Type B pancreatic cell (in vitro differentiated cells): ENCODE measurements around the gene FALEC. TPM values are rescaled to one million over a fixed set of nuclear protein-coding genes. Genes with fewer than 3 reads are reported as not detected.
A peak's percentile ranks its signal among the peaks of the same experiment; 100 is the strongest.

Source experiments
- DNase-seq: peaks from one replicate; pipeline ENCODE4 v3.0.0; 2021; ENCODE audit warnings: mixed read lengths; ENCODE audit not compliant: unreplicated experiment; ENCODE audit errors: extremely low spot score
- H3K27ac Mint-ChIP-seq: 2 replicates; pipeline ENCODE4 v1.8.0; 2021; ENCODE audit warnings: mild to moderate bottlenecking, mixed read lengths
- H3K27me3 Mint-ChIP-seq: 2 replicates; pipeline ENCODE4 v1.8.0; 2021; ENCODE audit warnings: mixed read lengths
- H3K36me3 Mint-ChIP-seq: 2 replicates; pipeline ENCODE4 v1.8.0; 2021; ENCODE audit warnings: mixed read lengths
- H3K4me1 Mint-ChIP-seq: one replicate; pipeline ENCODE4 v1.8.0; 2021; ENCODE audit warnings: mixed read lengths; ENCODE audit not compliant: unreplicated experiment
- H3K4me3 Mint-ChIP-seq: 2 replicates; pipeline ENCODE4 v1.8.0; 2021; ENCODE audit warnings: mild to moderate bottlenecking, mixed read lengths
- H3K9me3 Mint-ChIP-seq: 2 replicates; pipeline ENCODE4 v1.8.0; 2021; ENCODE audit warnings: mixed read lengths
- CTCF ChIP-seq: fragments of 200-600 bp; sonication (generic); conservative IDR thresholded peaks from 2 replicates; pipeline ENCODE4 v1.5.0; 2021; ENCODE audit warnings: antibody characterized with exemption, mild to moderate bottlenecking
- total RNA-seq: library from RNA; stranded (reverse); gene quantifications from 2 replicates; pipeline ENCODE4 v1.2.1, GENCODE V29; 2021; ENCODE audit warnings: low replicate concordance

The FALEC gene
- total RNA-seq, 1 donor from 2014 or later = 0.80 TPM

- Mint-ChIP-seq H3K36me3 (peaks cover 14% of the 10 kb centered on the region), H3K27me3 (no peaks in the 10 kb centered on the region), H3K9me3 (no peaks in the 10 kb centered on the region), H3K27ac (peak overlapping the region; percentile 58), H3K4me3 (peak overlapping the region; percentile 93), H3K4me1 (peaks cover 14% of the 10 kb centered on the region)
- DNase-seq = no peak
- TF ChIP-seq CTCF = peak; percentile 44
Measured at GRCh38 chr1:150516050-150516591, 569 bp downstream of the FALEC start.

GRCh38 chr1:150516616-150517015 is 1.1 kb downstream of the FALEC start:
- peak overlapping the region; percentile 93 for H3K4me3 Mint-ChIP-seq
- no peak for DNase-seq
- H3K27ac Mint-ChIP-seq = peak overlapping the region; percentile 58
- peaks cover 14% of the 10 kb centered on the region for H3K4me1 Mint-ChIP-seq
- peaks cover 13% of the 10 kb centered on the region for H3K36me3 Mint-ChIP-seq
- H3K9me3 Mint-ChIP-seq = no peaks in the 10 kb centered on the region
- TF ChIP-seq CTCF = no peak
- H3K27me3 Mint-ChIP-seq = no peaks in the 10 kb centered on the region

DNA sequence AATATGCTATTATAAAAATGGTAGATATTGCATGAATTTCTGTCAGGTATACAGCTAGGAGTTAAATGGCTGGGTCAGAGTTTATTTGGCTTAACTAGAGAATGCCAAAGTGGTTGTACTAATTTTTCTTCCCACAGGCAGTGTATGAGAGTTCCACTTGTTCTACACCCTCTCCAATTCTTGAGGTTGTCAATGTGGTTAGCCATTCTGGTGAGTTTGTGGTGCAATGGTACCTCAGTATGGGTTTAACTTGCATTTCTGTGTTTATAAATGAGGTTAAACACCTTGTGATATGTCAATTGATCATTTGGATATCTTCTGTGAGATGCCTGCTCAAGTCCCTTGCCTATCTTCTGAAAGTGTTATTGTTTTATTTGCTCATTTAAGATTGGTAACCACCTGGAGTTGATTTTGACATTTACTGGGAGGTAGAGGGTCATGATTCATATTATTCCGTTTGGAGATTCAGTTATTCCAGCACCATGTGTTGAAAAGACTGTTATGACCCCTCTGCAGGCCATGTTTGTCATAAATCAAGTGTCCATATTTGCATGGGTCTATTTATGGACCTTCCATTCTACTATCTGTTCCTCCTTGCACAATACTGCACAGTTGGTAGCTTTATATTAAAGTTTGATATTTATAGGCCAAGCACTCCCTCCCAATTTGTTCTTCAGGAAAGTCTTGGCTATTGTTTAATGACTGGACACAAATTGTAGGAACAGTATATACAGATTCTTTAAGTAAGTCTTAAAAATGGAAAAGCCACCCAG is 5.8 kb downstream of the FALEC start:
- no peaks in the 10 kb centered on the region for H3K36me3 Mint-ChIP-seq
- H3K9me3 Mint-ChIP-seq = no peaks in the 10 kb centered on the region
- no peaks in the 10 kb centered on the region for H3K27me3 Mint-ChIP-seq
- peak overlapping the region; percentile 42 for H3K27ac Mint-ChIP-seq
- H3K4me3 Mint-ChIP-seq = no peak overlapping the region
- no peak for DNase-seq
- peaks cover 9% of the 10 kb centered on the region for H3K4me1 Mint-ChIP-seq
- TF ChIP-seq CTCF = no peak

DNA sequence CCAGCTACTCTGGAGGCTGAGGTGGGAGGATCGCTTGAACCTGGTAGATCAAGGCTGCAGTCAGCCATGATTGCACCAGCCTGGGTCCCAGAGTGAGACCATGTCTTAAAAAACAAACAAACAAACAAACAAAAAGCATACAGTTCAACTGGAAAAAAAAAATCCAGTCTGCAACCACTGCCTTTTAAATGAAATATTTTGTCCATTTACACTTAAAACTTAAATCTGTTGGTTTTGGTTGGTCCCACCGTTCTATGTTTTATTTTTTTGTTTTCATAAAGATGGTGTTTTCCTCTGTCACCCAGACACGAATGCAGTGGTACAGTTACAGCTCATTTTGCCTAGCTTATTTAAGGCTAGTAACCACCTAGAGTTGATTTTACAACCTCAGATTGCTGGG is 9.8 kb downstream of the FALEC start:
- DNase-seq = no peak
- H3K4me1 Mint-ChIP-seq = peaks cover 4% of the 10 kb centered on the region
- no peaks in the 10 kb centered on the region for H3K27me3 Mint-ChIP-seq
- no peaks in the 10 kb centered on the region for H3K36me3 Mint-ChIP-seq
- H3K9me3 Mint-ChIP-seq = no peaks in the 10 kb centered on the region
- no peak for TF ChIP-seq CTCF
- no peak overlapping the region for H3K27ac Mint-ChIP-seq
- no peak overlapping the region for H3K4me3 Mint-ChIP-seq

- DNase-seq = no peak
- TF ChIP-seq CTCF = no peak
- Mint-ChIP-seq H3K27me3 (no peaks in the 10 kb centered on the region), H3K27ac (no peak overlapping the region), H3K36me3 (no peaks in the 10 kb centered on the region), H3K4me1 (peaks cover 23% of the 10 kb centered on the region), H3K4me3 (no peak overlapping the region), H3K9me3 (no peaks in the 10 kb centered on the region)
Measured at GRCh38 chr1:150528196-150528595, 12.6 kb downstream of the FALEC start.
